Measurements from ENCODE around the gene C9orf40.

The C9orf40 gene

DNA sequence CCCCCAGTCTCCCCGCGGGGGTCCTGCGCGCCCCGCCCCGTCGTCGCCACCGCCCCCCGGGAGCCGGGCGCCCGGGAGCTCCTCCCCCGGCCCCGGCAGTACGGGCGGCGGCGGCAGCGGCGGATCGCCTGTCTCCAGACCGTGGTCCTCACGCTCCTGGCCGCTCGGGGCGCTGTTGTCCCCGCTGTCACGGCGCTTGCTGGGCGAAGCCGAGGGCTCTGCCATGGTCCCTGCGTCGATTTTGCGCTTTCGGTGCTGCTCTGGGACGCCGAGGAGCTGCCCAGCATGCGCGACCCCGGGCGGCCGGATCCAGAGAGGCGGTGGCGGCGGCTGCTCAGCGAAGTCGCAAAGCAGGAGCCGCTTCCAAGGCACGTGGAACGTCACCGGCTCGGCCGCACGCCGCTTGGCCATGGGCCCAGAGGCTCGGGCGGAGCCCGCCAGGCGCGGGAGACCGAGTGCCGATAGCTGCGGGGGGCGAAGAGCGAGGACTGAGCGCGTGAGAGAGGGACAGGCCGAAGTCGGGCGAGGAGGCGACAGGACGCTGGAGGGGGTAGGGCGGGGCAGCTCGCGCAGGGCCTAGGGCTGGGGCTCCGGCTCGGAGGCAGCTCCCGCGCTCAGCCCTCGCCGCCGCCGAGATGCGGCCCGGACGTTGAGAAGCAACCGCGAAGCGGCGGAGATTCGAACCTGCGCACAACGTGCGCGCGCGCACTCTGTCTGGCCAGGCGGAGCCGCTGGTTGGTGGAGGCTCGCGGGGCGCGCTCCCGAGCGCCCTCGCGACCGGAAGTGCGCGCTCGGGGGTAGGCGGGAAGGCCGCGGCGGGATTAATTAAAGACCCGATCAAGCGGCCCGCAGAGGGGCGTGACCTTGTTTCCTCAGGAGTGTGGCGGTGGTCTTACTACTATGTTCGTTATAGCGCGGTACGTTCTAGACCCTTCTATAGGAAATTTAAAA lies at the start of gene C9orf40:
Gene C9orf40 (minus strand): TSS at position 712 of the 951 bp plus-strand sequence. CDS start 301 bp downstream, at position 411.
- peak; percentile 30 for DNase-seq (ENCODE audit: low read depth, low spot score)

DNA sequence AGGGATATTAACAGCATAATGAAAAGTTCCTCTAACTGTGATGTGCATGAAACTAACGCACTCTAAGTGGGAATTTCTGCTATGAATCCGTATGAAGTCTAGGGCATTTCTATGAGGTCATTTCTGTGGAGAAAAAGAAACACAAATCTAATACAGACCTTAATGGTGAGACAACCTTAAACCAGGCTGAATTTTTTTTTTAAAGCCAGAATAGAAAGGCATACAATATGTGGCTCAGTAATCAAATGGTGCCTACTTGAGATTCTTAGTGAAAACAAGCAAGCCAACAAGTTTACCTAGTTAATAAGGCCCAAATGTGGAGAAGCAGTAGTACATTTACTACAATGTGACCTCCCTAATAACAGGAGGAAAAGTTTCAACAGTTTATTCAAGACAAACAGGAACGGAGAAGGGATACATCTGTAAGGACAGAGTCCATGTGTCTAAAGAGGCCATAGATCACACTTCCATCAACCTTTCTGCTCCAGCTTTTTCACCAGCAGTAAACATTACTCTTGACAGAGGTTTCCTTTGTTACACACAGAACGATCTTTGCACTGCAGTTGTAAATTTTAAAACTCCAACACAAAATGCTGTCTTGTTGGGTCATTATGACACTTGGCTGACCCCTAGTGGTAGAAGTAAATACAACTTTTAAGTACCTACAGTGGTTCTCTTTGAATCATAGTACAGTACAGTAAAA lies 49.2 kb upstream of the C9orf40 start:
- DNase-seq (ENCODE audit: low read depth, low spot score), result peak; percentile 25

DNA sequence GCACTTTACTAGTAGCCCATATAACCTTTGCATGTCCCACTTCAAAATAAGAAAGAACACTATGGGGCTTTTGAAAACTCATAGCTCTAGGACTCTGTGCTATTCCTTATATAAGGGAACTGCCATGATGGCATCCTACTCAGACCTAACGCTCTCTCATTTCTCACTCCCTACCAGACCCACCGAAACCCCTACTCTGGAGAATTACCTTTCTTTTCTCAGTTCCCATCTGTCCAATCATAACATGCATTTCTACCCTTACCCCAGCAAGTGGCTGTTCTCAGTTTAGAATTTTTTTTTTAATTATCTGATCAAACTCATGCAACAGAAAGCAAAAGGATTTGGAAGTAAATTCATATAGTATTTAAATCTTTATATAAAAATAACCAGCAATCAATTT lies 48.1 kb upstream of the C9orf40 start:
- DNase-seq (ENCODE audit: low read depth, low spot score), result no peak

- no peak for DNase-seq (ENCODE audit: low read depth, low spot score)
These were observed 32.3 kb upstream of the C9orf40 start for GRCh38 chr9:74985041-74985440.

DNA sequence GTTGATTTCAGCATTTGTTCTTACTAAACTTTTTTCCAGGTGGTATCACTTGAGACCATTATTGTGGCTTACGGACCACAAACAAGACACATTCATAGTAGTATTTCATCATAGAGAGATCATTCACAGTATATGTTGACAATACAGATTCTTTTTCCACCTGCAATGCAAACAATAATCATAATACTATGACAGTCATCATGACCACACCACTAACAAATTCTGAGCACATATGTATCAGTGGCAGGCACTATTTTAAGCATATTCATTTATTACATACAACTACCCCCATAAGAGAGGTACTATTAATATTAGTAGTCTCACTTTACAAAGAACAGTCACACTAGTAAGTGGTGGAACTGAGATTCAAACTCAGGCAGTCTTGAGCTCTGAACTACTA lies 31.0 kb upstream of the C9orf40 start:
- DNase-seq (ENCODE audit: low read depth, low spot score), result no peak

DNA sequence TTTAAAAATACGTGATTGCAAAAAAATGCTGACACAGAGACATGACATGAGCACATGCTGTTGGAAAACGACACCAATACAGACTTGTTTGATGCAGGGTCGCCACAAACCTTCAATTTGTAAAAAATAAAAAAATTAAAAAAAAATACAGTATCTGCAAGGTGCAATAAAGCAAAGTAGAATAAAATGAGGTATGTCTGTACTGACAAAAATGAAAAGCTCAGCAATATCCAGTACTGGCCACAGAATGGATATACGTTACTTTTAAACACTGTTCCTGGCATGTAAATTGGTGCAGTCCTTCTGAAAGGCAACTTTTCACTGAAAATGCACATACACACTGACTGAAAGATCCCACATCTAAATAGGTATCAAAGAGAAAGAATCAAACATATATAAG lies 27.1 kb upstream of the C9orf40 start:
- DNase-seq (ENCODE audit: low read depth, low spot score), result no peak

DNA sequence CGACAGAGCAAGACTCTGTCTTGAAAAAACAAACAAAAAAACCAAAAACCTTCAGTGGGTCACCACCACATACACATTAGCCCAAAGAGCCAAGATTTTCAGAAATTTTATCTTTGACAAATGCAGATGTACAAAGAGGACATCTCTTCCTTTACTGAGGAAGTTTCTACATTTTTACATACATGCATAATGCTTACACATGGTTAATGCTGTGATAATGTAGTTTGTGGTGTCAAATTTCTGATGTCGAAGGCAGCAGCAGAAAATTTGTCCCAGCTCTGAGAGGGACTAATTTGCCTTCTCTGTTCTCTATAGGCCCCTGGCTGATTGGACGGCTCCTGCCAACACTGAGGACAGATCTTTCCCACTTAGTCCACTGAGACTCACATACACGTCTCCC lies 24.6 kb upstream of the C9orf40 start:
- DNase-seq (ENCODE audit: low read depth, low spot score), result no peak

DNA sequence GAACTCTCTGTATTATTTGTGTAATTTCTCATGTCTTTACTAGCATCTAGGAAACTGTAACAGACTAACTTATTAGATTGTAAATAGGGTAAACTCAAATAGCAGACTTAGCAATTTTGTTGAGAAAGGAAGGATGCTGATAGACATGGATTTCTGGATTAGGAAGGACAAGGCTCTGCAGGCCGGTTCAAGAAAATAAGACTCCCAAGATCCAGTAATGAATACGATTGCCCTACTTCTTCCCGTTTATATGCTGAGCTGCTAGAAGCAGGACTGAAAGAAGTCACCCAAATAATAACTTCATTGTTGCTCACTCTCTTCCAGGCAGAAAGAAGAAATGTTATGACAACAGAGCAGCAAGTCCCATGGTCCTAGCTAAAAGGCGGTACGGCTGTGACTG lies 22.8 kb upstream of the C9orf40 start:
- no peak for DNase-seq (ENCODE audit: low read depth, low spot score)

GRCh38 chr9:74974558-74974957 lies 21.8 kb upstream of the C9orf40 start:
- DNase-seq (ENCODE audit: low read depth, low spot score), result no peak

DNA sequence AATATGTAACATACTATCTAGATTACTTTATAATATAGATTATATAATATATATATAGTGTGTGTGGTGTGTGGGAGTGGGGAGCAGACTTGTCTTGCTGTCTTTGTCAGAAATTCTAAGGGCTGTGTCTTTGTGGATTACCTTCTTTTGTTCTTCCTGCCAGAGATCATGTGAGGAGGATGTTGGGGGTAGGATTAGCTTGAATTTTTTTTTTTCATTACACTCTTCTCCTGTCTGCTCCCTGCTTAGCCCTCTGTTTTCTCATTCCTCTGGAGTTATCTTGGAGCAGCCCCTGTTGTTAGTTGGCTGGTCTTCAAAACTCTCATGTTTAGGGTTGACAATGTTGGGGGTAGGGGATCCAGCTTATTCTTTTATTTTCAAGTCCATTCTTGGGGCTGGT lies 21.0 kb upstream of the C9orf40 start:
- no peak for DNase-seq (ENCODE audit: low read depth, low spot score)

- no peak for DNase-seq (ENCODE audit: low read depth, low spot score)
These were observed 10.3 kb upstream of the C9orf40 start for GRCh38 chr9:74963056-74963455.

- DNase-seq (ENCODE audit: low read depth, low spot score), result no peak
These were observed 8.8 kb upstream of the C9orf40 start for GRCh38 chr9:74961496-74961895.

GRCh38 chr9:74960561-74960960 lies 7.8 kb upstream of the C9orf40 start:
- DNase-seq (ENCODE audit: low read depth, low spot score), result no peak

DNA sequence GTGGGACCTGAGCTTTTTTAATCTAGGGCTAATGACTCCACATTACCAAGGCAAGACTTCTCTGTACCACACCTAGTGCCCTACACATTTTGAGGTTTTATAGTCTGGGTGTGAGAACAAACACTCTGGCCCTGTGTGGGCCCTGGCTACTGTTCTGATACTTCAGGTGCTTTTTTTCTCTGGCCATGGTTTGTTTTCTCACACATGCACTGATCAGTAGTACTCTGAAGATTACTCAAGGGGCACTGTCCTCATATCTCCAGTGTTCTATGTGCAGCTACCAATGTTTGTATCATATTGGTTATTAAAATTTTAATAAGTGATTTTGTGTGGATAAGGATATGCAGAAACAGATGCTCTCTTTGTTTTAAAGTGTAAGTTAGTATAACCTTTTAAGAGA lies 5.9 kb upstream of the C9orf40 start:
- no peak for DNase-seq (ENCODE audit: low read depth, low spot score)

GRCh38 chr9:74953235-74953751 lies 581 bp upstream of the C9orf40 start:
- DNase-seq (ENCODE audit: low read depth, low spot score), result no peak

GRCh38 chr9:74951725-74952151 lies 974 bp downstream of the C9orf40 start:
- no peak for DNase-seq (ENCODE audit: low read depth, low spot score)

GRCh38 chr9:74951107-74951720 lies 1.5 kb downstream of the C9orf40 start:
- no peak for DNase-seq (ENCODE audit: low read depth, low spot score)

GRCh38 chr9:74949859-74950855 lies 2.6 kb downstream of the C9orf40 start:
- DNase-seq (ENCODE audit: low read depth, low spot score), result no peak

DNA sequence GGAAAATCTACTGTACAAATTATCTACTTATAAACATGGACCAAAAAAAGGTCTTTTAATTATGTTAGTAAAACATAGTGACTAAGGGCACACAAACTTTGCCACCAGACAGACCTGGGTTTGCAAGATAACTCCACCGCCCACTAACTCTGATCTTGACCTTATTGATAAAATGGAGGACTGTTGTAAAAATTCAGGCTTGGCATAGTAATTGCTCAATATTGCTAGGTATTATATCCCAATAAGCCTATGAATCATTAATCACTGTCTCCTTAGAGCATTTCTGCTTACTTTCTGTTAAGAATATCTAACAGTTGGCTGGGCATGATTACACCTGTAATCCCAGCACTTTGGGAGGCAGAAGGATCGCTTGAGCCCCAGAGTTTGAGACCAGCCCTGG lies 3.8 kb downstream of the C9orf40 start:
- DNase-seq (ENCODE audit: low read depth, low spot score), result no peak

GRCh38 chr9:74946686-74947085 lies 6.0 kb downstream of the C9orf40 start:
- no peak for DNase-seq (ENCODE audit: low read depth, low spot score)

- no peak for DNase-seq (ENCODE audit: low read depth, low spot score)
These were observed 9.9 kb downstream of the C9orf40 start for GRCh38 chr9:74942801-74943200.

All from iPS DF 19.7 (cell line).